PC-9 (cell line): ENCODE data around the gene COMT.

ENCODE experiments used
- CTCF ChIP-seq: fragments of 200-600 bp; sonication (generic); conservative IDR thresholded peaks from 2 replicates; pipeline ENCODE4 v1.6.1; 2017; ENCODE audit warnings: mixed run types, antibody characterized with exemption, mild to moderate bottlenecking, moderate library complexity
- EZH2 ChIP-seq: fragments of 200-600 bp; sonication (generic); IDR thresholded peaks from 2 replicates; pipeline ENCODE4 v1.8.0; 2017; ENCODE audit warnings: antibody characterized with exemption, low read depth

- no peak for TF ChIP-seq CTCF
- no peak for TF ChIP-seq EZH2
These were observed 73.6 kb downstream of the COMT start for GRCh38 chr22:20015187-20015625.
